NCI-H82 (cell line): ENCODE results near the gene UBE2S.
"Not testable (repeated sequence)": the region's sequence is repeated elsewhere in the genome, so short reads cannot be mapped to it uniquely, and the experiment has no call there.

Source experiments
- DNase-seq: peaks from one replicate; lab custom pipeline; 2025; lab: John Stamatoyannopoulos, UW

The UBE2S gene

DNA sequence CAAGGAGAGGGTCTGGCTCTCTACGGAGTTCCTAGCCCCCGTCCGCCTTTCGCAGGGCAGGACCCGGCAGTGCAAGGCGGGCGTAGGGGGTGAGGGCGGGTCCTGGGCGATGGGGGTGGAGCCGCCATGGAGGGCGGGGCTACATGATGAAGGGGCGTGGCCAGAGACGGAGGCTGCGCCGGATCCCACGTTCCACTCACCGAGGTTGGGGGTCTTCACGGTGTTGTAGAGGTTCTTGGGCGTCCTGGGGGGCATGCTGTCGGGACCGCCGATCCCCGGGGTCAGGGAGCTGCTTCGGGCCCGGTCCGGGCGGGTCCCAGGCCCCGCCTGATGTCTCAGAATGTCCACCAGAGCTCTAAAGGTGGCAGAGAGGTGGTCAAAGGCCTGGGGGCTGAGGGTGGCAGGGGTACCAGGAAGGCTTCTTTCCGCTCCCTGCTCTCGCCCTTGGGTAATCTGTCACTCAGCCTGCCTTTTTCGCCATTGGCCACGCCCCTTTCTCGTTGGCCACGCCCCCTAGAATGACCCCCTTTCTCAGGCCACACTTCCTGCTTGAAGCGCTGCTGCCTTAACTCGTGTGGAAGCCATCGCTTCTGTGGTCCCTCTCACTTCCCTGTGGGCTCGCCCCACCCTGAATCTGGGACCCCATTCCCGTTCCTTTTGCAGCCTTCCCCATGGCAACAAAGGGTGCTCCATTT lies 33.0 kb upstream of the UBE2S start:
- peak; percentile 77 for DNase-seq

DNA sequence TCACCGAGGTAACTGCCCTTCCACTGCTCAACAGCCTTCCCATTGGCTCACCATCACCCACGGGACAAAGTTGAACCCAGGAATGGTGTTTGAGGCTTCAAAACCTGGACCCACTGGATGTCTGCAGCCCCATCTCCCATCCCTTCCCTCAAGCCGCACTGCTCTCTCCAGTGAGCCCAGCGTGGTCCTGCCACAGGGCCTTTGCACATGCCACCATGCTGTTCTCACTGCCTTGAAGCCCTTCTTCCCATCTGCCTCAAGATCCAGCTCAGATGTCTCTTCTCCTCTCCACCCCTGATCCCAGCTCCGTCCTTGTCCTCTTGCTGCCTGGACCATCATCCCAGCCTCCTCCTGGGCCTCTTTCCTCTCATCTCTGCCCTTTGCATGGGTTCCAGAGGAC lies 31.5 kb upstream of the UBE2S start:
- no peak for DNase-seq

DNA sequence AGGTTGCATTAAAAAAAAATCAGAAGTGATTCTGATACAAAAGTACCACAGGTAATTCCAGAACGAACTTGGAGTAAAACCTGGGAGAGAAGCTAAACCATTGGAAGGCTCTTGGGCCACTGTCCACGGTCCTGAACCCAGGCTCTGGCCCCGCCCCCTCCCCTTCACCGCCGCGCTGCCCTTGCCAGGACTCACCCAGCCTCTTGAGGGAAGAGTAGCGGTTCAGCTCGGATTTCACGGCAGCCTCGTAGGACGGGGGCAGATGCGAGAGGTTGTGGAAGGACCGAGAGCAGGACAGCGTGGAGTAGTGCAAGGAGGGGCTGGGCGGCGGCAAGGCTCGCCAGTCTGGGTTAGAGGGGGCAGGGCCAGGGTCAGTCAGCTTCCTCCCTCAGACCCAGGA lies 29.8 kb upstream of the UBE2S start:
- no peak for DNase-seq

DNA sequence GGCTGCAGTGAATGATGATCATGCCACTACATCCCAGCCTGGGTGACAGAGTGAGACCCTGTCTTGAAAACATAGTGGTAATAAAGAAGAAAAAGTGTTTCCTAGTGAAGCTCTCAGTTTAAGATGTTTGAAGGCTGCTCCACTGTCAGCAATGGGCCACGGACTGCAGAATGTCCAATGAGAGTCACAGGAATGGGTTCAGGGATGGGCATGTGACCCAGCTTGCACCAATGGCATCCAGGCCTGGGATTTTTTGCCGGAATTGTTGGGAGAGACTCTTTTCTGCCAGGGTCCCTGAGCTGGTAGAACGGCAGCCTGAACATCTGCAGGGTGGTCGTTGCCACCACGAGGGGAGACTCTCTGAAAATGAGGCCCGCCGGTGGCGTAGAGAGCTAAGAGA lies 29.3 kb upstream of the UBE2S start:
- DNase-seq: no peak

DNA sequence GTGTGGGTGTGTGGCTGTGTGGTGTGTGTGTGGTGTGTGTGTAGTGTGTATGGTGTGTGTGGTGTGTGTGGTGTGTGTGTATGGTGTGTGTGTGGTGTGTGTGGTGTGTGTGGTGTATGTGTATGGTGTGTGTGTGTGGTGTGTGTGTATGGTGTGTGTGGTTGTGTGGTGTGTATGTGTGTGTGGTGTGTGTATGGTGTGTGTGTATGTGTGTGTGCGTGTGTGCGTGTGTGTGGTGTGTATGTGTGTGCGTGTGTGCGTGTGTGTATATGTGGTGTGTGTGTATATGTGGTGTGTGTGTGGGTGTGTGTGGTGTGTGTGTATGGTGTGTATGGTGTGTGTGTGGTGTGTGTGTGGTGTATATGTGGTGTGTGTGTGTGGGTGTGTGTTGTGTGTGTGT lies 27.4 kb upstream of the UBE2S start:
- no peak for DNase-seq

DNA sequence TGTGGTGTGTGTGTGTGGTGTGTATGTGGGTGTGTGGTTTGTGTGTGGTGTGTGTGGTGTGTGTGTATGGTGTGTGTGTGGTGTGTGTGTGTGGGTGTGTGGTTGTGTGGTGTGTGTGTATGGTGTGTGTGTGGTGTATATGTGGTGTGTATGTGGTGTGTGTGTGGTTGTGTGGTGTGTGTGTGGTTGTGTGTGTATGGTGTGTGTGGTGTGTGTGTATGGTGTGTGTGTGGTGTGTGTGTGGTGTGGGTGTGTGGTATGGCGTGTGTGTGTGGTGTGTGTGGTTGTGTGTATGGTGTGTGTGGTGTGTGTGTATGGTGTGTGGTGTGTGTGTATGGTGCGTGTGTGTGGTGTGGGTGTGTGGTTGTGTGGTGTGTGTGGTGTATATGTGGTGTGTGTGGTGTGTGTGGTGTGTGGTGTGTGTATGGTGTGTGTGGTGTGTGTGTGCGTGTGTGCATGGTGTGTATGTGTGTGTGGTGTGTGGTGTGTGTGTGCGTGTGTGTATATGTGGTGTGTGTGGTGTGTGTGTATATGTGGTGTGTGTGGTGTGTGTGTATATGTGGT lies 26.9 kb upstream of the UBE2S start:
- DNase-seq: no peak

DNA sequence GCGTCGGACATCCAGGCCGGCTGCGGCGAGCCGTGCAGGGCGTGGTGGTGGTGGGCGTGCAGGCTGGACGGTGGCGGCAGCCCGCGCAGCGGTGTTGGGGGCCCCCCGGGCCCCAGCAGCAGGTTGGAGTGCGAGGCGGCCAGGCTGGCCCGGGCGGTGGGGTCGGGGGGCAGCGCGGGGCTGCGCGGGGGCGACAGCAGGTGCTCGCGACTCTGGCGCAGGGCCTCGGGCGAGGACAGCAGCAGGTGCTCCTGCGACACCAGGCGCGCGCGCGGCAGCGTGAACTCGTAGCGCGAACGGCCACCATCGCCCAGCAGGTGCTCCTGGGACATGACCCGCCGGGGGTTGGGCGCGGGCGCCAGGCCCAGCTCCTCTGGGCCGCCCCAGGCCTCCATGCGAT lies 25.7 kb upstream of the UBE2S start:
- DNase-seq: no peak

DNA sequence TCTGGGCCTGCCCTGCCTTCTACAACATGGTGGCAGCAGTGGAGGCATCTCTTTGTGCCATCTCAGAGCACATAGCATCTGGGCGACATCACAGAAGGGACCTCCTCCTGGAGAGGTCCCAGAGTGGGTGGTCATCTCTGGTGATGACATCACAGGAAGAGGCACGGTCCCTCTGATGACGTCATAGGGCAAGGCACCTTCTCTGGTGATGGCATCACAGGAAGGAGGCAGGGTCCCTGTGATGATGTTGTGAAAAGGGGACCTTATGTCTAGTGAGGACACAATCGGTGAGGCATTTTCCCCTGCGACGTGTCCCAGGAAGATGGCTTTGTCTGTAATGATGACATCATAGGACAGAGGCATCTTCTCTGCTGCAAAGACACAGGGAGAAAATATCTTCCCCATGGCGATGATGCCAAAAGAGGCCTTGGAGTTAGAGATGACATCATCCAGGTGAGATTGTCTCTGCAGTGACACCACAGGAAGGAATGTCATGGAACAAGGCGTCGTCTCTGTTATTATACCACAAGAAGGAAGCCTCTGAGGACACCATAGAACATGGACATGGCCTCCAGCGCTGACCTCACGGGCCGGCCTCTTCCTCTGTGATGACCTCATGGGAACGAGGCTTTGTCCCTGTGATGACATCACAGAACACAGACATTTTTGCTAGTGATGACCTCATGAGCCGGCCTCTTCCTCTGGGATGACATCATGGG lies 24.8 kb upstream of the UBE2S start:
- no peak for DNase-seq

DNA sequence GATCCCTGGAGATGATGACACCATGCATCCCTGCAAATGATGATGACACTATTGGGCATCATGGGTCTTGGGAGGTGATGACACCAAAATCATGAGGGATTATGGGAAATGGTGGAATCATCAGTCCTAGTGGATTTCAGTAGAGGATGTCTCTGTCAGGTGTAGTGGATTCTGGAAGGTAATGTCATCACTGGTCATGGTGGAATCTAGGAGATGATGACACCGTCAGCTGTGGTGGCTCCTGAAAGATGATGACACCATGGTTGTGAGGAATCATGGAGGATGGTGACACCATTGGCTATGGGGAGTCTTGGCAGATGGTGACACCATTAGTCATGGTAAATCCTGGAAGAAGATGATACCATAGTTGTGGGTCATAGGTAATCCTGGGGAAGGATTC lies 23.6 kb upstream of the UBE2S start:
- DNase-seq: no peak

DNA sequence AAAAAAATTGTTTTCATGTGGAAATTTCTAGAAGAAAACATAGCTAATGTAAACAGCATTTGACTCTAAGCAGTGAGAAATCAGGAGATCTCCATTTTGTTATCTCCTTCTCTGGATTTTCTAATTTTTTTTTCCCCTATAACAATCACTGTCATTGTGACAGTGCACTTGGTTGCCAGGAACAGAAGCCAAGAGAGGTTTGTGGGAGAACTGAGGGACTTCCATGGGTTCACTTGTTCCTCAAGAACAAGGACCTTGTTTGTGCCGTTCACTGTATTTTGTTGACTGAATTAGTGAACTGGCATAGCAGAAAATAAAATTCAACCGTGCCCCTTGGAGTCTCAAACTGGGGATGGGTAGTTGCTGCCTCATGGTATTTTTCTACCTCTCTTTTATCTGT lies 18.5 kb upstream of the UBE2S start:
- DNase-seq: no peak

DNA sequence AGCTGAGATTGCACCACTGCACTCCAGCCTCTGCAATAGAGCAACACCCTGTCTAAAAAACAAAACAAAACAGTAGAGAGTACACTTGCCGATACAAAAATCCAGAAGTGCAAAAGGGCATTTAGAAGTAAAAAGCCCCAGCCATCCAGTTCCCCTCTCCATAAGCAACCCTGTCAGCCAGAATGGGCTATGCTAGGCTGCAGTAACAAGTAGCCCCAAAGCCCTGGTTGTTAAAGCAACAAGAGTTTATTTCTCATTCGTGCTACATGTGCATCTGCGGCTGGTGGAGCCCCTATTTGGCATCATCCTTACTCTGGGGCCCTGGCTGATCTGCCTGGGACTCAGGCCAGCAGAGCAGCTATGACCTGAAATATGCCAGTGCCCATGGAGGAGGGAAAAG lies 16.9 kb upstream of the UBE2S start:
- no peak for DNase-seq

DNA sequence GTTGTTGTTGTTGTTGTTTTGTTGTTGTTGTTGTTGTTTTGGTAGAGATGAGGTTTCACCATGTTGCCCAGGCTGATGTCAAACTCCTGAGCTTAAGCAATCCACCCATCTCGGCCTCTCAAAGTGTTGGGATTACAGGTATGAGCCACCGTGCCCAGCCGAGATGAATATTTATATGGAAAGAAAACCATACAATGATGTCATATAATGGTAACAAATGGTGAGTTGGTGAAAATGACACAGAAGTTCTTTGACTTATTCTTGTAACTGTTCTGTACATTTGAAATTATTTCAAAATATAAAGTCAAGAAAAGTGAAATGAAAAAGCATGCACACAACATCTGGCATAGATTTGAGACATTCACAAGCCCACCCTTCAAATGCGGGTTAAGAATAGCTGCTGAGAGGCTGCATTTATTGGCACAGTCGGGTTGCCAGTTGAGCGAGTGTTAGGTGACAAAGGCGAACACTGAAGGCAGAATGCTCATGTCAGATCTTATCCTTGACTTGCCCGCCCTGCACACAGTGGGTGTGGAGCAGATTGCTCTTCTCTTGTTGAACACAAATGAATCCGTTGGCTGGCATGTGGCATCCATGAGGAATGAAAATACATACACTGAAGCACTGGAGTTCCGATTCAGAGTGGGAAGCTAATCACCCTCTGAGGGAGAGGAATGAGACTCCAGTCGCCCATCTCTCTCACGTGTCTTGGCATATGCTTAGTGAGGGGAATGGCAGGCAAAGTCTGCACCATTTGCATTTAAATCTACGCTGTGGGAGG lies 15.8 kb upstream of the UBE2S start:
- DNase-seq: no peak

DNA sequence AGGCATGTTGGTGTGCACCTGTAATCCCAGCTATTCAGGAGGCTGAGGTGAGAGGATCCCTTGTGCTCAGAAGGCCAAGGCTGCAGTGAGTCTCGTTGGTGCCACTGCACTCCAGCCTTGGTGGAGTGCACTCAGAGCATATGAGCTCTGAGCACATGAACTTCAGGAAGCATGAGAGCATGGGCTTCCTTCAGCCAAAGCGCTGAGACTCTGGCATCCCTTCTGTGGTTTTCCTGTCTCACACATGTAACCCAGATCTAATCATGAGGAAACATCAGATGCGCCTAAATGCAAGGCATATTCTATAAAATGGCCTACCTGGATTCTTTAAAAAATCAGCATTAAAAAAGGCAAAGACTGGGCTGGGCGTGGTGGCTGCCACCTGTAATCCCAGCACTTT lies 13.7 kb upstream of the UBE2S start:
- DNase-seq: not testable (repeated sequence)

DNA sequence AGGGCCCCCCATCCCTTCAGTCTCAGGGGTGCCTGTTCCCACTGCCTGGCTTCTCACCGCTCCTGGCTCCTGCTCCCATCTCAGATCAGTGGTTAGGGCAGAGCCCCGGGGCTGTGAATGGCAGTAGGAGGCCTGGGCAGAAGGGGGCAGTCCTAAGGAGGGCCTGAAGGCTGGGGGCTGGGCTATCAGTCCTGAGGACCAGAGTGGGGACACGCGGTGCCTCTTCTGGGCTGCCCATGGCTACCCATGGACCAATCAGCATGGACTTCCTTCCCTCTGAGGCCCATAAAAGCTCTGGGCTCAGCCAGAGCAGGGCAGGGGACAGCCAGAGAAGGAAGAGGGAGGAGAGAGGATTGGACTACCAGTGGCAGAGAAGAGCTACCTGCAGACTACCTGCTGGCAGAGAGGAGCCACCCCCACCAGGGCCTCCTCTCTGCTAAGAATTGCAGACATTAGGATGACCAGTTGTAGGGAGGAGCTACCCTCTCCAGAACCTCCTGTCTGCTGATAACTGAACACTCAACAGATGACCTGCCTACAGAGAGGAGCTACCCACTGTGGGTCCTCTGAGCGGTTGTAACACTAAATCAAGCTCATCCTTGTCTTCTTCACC lies 12.1 kb upstream of the UBE2S start:
- no peak for DNase-seq

DNA sequence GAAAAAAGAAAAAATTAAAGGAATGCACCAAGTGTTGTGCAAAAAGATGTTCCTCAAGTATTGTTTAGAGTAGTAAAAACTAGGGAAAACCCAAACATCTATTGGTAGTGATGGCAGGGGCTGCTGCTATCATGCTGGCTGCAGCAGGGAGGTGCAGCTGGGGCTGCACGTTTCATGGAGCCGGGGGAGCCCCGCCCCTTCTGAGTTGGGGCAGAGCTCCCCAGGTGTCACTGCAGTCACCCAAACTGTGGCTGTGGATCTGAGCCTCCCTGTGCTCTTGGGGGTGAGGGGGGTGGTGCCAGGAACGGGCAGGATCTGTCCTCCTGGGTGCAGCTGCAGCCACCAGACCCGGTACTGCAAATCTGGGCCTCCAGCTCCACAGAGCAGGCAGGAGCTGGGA lies 11.5 kb upstream of the UBE2S start:
- DNase-seq: no peak

DNA sequence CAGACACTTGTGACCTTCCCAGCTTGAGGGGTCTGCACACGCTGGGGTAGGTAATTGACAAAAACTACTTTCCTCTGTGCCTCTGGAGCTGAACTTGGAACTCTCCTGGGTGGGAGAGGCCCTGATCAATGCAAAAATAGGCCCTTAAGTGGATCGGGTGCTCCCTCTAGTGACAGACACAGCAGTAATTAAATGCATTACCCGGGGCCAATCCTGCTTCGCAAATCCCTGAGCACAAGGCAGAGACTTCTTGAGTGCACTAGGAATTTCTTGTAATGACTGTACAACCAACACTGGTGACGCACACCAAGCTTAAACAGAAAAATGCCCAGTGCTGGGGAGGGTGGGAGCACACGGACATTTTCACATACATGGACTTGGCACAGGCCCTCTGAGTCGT lies 10.6 kb upstream of the UBE2S start:
- DNase-seq: peak; percentile 90

DNA sequence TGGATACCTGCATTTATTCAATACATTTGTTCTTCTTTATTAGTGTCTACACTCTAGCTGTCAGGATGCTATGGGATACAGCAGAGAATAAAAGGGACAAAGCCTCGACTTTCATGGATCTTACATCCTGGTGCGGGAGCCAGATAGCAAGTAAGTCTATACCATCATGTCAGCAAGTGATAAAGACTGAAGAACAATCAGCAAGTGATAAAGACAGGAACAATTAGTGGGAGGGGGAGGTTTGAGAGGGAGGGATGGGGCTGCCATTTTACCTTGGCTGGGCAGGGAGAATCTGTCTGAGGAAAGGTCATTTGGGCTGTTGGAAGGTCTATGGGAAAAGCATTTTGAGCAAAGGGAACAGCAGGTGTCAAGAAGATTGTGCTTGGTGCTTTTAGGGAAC lies 2.6 kb upstream of the UBE2S start:
- DNase-seq: no peak

DNA sequence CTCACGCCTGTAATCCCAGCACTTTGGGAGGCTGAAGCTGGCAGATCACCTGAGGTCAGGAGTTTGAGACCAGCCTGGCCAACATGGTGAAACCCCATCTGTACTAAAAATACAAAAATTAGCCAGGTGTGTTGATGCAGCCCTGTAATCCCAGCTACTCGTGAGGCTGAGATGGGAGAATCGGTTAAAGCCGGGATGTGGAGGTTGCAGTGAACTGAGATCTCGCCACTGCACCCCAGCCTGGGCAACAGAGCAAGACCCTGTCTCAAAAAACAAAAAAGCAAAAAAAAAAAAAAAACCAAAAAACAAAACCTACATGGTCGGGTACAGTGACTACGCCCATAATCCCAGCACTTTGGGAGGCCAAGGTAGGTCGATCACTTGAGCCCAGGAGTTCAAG lies 1.6 kb upstream of the UBE2S start:
- DNase-seq: not testable (repeated sequence)

DNA sequence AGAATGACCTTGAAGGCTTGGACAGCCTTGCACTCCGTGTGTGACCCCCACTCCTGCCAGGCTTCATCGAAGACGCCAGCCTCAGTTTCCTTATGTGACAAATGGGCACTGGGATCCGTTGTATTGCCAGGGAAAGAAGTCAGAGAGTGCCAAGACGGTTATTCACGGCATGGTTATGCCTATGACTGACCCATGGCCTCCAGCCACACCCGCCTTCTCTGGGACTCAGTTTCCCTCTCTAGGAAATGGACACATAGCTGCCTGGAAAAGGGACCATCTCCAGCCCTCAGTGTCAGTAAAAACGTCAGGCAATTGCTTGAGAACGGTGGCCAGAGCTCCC lies 915 bp upstream of the UBE2S start:
- DNase-seq: no peak

DNA sequence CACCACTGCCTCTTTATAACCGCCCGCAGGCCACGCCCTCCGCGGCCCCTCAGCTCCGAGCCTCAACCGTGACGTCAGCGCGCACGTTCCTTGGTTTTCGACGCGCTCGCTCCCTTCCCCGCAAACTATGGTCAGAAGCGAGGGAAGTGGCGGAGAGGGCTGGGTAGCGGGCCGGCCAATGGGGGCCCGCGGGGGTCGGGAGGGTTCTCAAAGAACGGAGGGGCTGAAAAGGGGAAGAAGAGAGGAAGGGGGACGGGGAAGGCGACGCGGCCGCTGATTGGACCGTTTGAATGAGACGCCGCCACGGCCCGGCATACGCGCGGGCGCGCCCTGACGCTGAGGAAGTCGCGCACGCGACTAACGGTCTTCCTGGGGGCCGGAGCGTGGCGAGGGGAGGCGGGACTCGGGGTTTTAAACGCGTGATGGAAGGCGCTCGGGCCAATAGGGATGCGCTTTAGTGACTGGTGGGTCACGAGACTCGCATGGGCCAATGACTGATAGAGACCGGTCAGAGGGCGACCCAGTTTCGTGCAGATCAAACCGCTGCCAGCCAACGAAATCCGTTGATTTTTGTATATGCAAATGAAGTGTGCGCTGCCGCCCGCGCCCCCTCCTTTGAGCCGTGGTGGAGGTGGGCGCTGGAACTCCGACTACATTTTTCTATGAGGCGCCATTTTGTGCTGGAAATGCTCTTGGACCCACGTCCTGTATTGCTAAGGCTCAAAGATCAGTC lies 378 bp upstream of the UBE2S start:
- DNase-seq: peak; percentile 100

DNA sequence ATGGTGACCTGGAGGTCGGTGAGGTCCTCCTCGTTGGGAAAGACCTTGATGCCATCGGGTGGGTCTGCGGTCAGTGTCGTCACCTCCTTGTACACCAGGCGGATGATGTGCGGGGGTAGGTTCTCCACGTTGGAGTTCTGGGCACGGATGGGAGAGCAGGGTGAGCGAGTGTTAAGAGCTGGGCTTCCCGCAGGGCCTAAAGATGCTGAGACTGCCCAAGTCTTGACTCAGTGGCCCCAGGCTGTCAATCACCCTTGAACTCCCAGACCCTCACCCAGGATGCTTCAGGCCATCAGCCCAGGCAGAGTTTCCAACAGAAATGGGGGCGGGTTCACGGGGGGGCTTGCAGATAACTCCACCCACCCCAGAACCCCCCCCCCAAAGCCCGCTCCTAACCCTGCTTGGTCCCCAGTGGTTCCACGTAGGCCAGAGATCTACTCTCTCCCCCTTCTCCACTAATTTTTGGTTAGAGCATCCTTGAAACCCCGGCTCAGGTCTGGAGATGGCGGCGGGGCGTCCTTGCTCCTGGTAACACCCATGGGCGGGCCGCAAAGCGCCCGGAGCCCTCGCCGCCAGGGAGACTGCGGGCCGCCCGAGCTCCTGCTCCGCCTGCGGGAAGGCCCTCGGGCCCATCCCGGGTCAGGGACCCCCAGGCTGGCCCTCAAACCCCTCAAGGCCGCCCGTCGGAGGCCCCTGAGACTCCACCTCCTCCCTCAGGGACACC lies 600 bp downstream of the UBE2S start:
- DNase-seq: peak; percentile 41
